ENCODE results near the gene CELA2B.

DNA sequence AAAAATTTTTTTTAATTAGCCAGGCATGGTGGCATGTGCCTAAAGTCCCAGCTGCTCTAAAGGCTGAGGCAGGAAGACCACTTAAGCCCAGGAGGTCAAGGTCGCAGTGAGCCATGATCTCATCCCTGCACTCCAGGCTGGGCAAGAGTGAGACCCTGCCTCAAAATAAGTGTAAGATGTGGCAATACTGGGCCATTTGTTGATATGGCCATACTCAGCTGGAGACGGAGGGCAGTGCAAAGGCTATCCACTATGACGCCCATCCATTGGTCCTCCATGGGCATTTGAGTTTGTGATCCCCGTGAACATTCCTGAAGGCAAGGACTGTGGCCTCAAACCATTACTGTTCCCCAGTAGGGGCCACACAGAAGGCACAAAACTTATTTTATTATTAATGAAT, 46.6 kb downstream of the CELA2B start:
- TF ChIP-seq EZH2 (IDR thresholded peaks at IDR 0.05; ENCODE audit: low read length, missing control alignments) (no peak), CTCF (conservative IDR thresholded peaks at IDR 0.05 in 1 of 2, IDR thresholded peaks at IDR 0.05 in 1 of 2; ENCODE audit: low read depth in 1 of 2, low read length in 2 of 2) (no peak)

Measured in fibroblast of lung (primary cell).